Lower leg skin (tissue), 4 donors: ENCODE measurements around the gene HLA-F. TPM values are rescaled to one million over a fixed set of nuclear protein-coding genes. Genes with fewer than 3 reads are reported as not detected.

Experiments used
- DNase-seq, 2 donors: peaks; one replicate each; pipeline ENCODE4 v3.0.0-alpha.2; 2019; ENCODE audit warnings: low spot score in 2 of 2
- H3K4me3 ChIP-seq: fragments of 200-600 bp; sonication (generic); 2 replicates; pipeline ENCODE4 v1.5.1; 2017; ENCODE audit warnings: mild to moderate bottlenecking, low read depth; ENCODE audit not compliant: poor library complexity, severe bottlenecking
- POLR2A ChIP-seq, 2 donors: fragments of 450-650 bp; IDR thresholded peaks; one replicate each; pipeline ENCODE4 v1.6.1; 2016 to 2017; ENCODE audit warnings: antibody characterized with exemption in 2 of 2, mild to moderate bottlenecking in 1 of 2, moderate library complexity in 1 of 2
- WGBS, 2 donors: methylation state at CpG; one replicate each; pipeline ENCODE4 v1.1.5; 2018; 5-methylcytosine and 5-hydroxymethylcytosine counted together
- intact Hi-C: fragments of 100-400 bp; cut with DNase I; formaldehyde crosslinking; loops from one replicate; pipeline ENCODE4 v1.15.0; 2023; ENCODE audit warnings: low total_unique reads
- total RNA-seq, 4 donors: library from RNA; depleted of rRNA; stranded (reverse); fragments of >200 nt; gene quantifications; one replicate each; pipeline ENCODE4 v1.1.0, GENCODE V29; 2016
- TF ChIP-seq, protein P1 (sequence below), 3 donors: fragments of 450-650 bp; IDR thresholded peaks; one replicate each; pipeline ENCODE4 v1.5.1; 2016; ENCODE audit warnings: antibody characterized with exemption in 3 of 3, mild to moderate bottlenecking in 3 of 3, moderate library complexity in 2 of 3

HLA-F gene
- total RNA-seq, 4 donors from 2014 or later, result 65.9 to 97.8 (median 92.9) TPM

DNA sequence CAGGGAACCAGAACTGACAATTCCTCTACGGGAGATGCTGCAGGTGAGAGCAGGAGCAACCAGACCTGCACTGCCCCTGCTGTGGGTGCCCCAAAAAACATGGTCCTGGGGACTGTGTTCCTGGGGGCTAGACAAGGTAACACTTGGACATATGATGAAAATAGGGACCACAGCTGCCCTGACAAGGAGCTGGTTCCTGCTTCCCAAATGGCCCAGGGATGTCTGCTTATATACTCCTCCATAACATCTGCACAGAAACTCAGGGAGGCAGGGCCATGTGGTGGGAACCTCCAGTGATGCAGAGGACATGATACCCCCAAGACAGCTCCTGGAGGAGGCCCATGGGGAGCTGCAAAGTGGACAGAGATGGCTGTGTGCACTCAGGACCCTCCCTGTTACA is 19.8 kb downstream of the HLA-F start:
- H3K4me3 ChIP-seq, result no peak overlapping the region
- TF ChIP-seq, protein P1, sequence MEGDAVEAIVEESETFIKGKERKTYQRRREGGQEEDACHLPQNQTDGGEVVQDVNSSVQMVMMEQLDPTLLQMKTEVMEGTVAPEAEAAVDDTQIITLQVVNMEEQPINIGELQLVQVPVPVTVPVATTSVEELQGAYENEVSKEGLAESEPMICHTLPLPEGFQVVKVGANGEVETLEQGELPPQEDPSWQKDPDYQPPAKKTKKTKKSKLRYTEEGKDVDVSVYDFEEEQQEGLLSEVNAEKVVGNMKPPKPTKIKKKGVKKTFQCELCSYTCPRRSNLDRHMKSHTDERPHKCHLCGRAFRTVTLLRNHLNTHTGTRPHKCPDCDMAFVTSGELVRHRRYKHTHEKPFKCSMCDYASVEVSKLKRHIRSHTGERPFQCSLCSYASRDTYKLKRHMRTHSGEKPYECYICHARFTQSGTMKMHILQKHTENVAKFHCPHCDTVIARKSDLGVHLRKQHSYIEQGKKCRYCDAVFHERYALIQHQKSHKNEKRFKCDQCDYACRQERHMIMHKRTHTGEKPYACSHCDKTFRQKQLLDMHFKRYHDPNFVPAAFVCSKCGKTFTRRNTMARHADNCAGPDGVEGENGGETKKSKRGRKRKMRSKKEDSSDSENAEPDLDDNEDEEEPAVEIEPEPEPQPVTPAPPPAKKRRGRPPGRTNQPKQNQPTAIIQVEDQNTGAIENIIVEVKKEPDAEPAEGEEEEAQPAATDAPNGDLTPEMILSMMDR (IDR thresholded peaks at IDR 0.05), result no peak
- TF ChIP-seq POLR2A (IDR thresholded peaks at IDR 0.05), result no peak
- peak in 1 of 2 donors; percentile 18 for DNase-seq
- intact Hi-C loops, result no loop called here
- 80 to 83% methylated on average over 1 of the region's 1 CpG for WGBS, 2 donors

GRCh38 chr6:29743568-29743967 is 20.3 kb downstream of the HLA-F start:
- peak in 1 of 2 donors; percentile 56 for DNase-seq
- intact Hi-C loops, result no loop called here
- 89% methylated on average over 6 of the region's 6 CpGs for WGBS, 2 donors
- TF ChIP-seq POLR2A (IDR thresholded peaks at IDR 0.05), result no peak
- TF ChIP-seq, protein P1 (IDR thresholded peaks at IDR 0.05), result no peak
- no peak overlapping the region for H3K4me3 ChIP-seq

DNA sequence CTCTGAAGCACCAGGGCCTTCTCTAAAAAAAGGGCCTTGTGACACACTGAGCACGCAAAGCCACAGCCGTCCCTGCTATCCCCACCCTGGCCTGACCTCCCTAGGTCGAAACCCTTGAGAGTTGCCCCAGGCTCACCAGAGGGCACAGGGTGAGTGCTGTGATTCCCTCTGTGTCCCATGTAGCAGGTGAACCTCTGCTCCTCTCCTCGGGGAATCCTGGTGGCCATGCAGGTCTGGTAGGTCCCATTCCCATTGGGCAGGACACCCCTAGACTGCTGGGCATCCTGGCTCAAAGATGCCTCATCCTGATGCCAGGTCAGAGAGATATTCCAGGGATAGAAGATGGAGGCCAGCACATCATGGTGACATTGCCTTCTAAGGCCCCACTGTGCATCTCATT is 20.9 kb downstream of the HLA-F start:
- 90 to 100% methylated on average over 4 of the region's 4 CpGs for WGBS, 2 donors
- H3K4me3 ChIP-seq, result no peak overlapping the region
- TF ChIP-seq POLR2A (IDR thresholded peaks at IDR 0.05), result no peak
- TF ChIP-seq, protein P1 (IDR thresholded peaks at IDR 0.05), result no peak
- intact Hi-C loops, result no loop called here
- DNase-seq, result peak in 1 of 2 donors; percentile 73

- no peak overlapping the region for H3K4me3 ChIP-seq
- intact Hi-C loops, result no loop called here
- no peak for TF ChIP-seq POLR2A (IDR thresholded peaks at IDR 0.05)
- TF ChIP-seq, protein P1 (IDR thresholded peaks at IDR 0.05), result no peak
- DNase-seq, result peak in 1 of 2 donors; percentile 70
- WGBS, 2 donors, result 88 to 98% methylated on average over 4 of the region's 4 CpGs
Observed at GRCh38 chr6:29744621-29745020, 21.4 kb downstream of the HLA-F start.

GRCh38 chr6:29745386-29745785 is 22.2 kb downstream of the HLA-F start:
- no peak overlapping the region for H3K4me3 ChIP-seq
- WGBS, 2 donors, result 67 to 94% methylated on average over 3 of the region's 3 CpGs
- peak in 1 of 2 donors; percentile 64 for DNase-seq
- intact Hi-C loops, result no loop called here
- no peak for TF ChIP-seq POLR2A (IDR thresholded peaks at IDR 0.05)
- TF ChIP-seq, protein P1 (IDR thresholded peaks at IDR 0.05), result no peak

DNA sequence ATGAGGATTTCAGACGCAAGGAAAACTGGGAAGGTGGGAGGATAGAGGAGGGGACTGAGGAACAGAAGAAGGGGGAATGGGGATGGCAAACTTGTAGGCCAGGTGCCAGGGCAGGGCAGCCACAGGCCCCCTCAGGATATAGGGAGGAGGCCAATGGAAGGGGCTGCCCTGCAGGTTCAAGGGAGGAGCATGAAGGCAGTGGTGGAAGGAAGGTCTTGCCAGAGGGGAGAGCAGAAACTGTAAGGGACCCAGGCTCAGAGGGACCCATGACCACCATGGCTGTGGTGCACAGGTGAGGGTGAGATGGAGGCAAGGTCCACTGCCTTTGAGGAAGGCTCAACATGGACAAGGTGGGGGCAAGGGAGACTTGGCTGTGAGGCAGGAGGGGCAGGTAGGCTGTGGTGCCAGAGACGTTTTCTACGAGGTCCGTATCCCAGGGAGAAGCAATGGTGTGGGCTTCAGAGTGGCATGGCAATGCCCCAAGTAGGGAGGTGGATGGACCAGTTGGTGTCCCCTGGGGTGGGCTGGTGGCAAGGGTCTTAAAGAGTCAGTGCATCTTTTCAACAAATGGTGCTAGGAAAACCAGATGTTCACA is 22.7 kb downstream of the HLA-F start:
- TF ChIP-seq, protein P1 (IDR thresholded peaks at IDR 0.05), result no peak
- TF ChIP-seq POLR2A (IDR thresholded peaks at IDR 0.05), result no peak
- intact Hi-C loops, result no loop called here
- WGBS, 2 donors, result 70 to 95% methylated on average over 4 of the region's 4 CpGs
- peak in 1 of 2 donors; percentile 40 for DNase-seq
- H3K4me3 ChIP-seq, result no peak overlapping the region
